K562 (cell line): Measurements from ENCODE around the gene TCF4. TPM values are rescaled to one million over a fixed set of nuclear protein-coding genes. Genes with fewer than 3 reads are reported as not detected.

Experiments used
- CEBPZ ChIP-seq: fragments of 150-350 bp; IDR thresholded peaks from 2 replicates; pipeline ENCODE4 v1.6.1; 2014; ENCODE audit warnings: low read depth, mild to moderate bottlenecking, low read length, borderline replicate concordance
- DDX20 ChIP-seq: fragments of 450-650 bp; IDR thresholded peaks from 2 replicates; pipeline ENCODE4 v1.6.1; 2016; ENCODE audit warnings: missing genetic modification characterization, low read depth, mild to moderate bottlenecking, missing compliant biosample characterization, moderate library complexity
- E2F4 ChIP-seq: sonication (generic); formaldehyde crosslinking; IDR thresholded peaks from 2 replicates; pipeline ENCODE4 v1.8.0; 2022; ENCODE audit warnings: mild to moderate bottlenecking, low read depth, missing genetic modification reagents
- HES1 ChIP-seq: fragments of 450-650 bp; IDR thresholded peaks from 2 replicates; pipeline ENCODE4 v1.6.1; 2016; ENCODE audit warnings: low read depth, mild to moderate bottlenecking, moderate library complexity
- JUN ChIP-seq, 2 experiments: sonication (generic) in 1 of 2; formaldehyde crosslinking in 1 of 2; IDR thresholded peaks; 2 replicates each; pipeline versions ENCODE4 v1.6.1 to v1.8.0; 2012 to 2022; ENCODE audit warnings: borderline replicate concordance in 2 of 2, mild to moderate bottlenecking in 2 of 2, improper control_type of control experiment in 1 of 2, low read depth in 1 of 2, low read length in 1 of 2, missing genetic modification reagents in 1 of 2
- KAT2B ChIP-seq: IDR thresholded peaks from one replicate; pipeline ENCODE4 v1.6.1; 2012; ENCODE audit warnings: low read depth, mild to moderate bottlenecking, control low read depth, inconsistent platforms, low read length, moderate library complexity
- MEF2D ChIP-seq: conservative IDR thresholded peaks from 2 replicates; pipeline ENCODE4 v1.6.1; 2016; ENCODE audit warnings: low read depth, missing genetic modification characterization, missing compliant biosample characterization
- MNT ChIP-seq, 2 experiments: fragments of 450-650 bp; conservative IDR thresholded peaks; 2 replicates each; pipeline ENCODE4 v1.6.1; 2017; ENCODE audit warnings: mild to moderate bottlenecking in 2 of 2, moderate library complexity in 2 of 2
- THAP12 ChIP-seq: fragments of 250-450 bp; sonication (Bioruptor Pico); IDR thresholded peaks from 2 replicates; pipeline ENCODE4 v1.9.0; 2021; ENCODE audit warnings: mild to moderate bottlenecking, inconsistent platforms
- THAP7 ChIP-seq: fragments of 250-450 bp; sonication (Bioruptor Pico); IDR thresholded peaks from 2 replicates; pipeline ENCODE4 v1.5.0; 2021
- USF2 ChIP-seq: sonication (generic); formaldehyde crosslinking; IDR thresholded peaks from 2 replicates; pipeline ENCODE4 v1.5.0; 2020; ENCODE audit warnings: missing genetic modification reagents
- VEZF1 ChIP-seq: fragments of 200-800 bp; sonication (Bioruptor generic); IDR thresholded peaks from 2 replicates; pipeline ENCODE4 v1.6.1; 2017; ENCODE audit warnings: missing genetic modification characterization, missing compliant biosample characterization
- polyA plus RNA-seq, 8 experiments: library from polyadenylated mRNA; depleted of rRNA in 4 of 8; stranded (reverse) in 5 of 8; unstranded in 3 of 8; fragments of >200 nt; fragmentation: Nextera tagmentation in 2 of 8; fragmentation: Illumina TruSeq in 1 of 8; extraction: Ambion mirVana in 2 of 8; extraction: Trizol in 1 of 8; gene quantifications; 2 replicates each; pipeline versions ENCODE4 v1.2.1 to v1.2.3, GENCODE V29; 2011 to 2014; ENCODE audit warnings: inconsistent platforms in 1 of 8, missing spikeins in 1 of 8
- total RNA-seq, 7 experiments: library from RNA; depleted of rRNA in 6 of 7; stranded (reverse); fragments of >200 nt in 6 of 7; fragmentation: Illumina TruSeq in 2 of 7; extraction: Trizol in 2 of 7; gene quantifications; 2 replicates each; pipeline versions ENCODE4 v1.2.1 to v1.2.3, GENCODE V29; 2011 to 2021; ENCODE audit warnings: low replicate concordance in 1 of 7

TCF4 gene
- total and polyA plus RNA-seq, 9 of the 15 experiments (the other 6 are each of a cell fraction or from before 2014, with no cell fraction given), result 4.8 to 24.7 (median 15.2) TPM

- TF ChIP-seq MNT (conservative IDR thresholded peaks at IDR 0.05), result peak; percentile 68 to 74; a peak in 2 of 4 replicates
- TF ChIP-seq KAT2B, result no peak
- no peak for TF ChIP-seq MEF2D (tag)
- no peak for TF ChIP-seq CEBPZ
- no peak for TF ChIP-seq E2F4 (CRISPR knock-in tag)
- peak; percentile 72 for TF ChIP-seq VEZF1 (CRISPR knock-in tag)
- peak; percentile 98 for TF ChIP-seq THAP12
- TF ChIP-seq HES1, result no peak
- TF ChIP-seq THAP7 (CRISPR knock-in tag), result no peak
- TF ChIP-seq USF2 (CRISPR knock-in tag), result no peak
- no peak for TF ChIP-seq JUN (IDR thresholded peaks at IDR 0.05; ENCODE audit: borderline replicate concordance, low read depth, low read length)
- no peak for TF ChIP-seq JUN (CRISPR knock-in tag; IDR thresholded peaks at IDR 0.05; ENCODE audit: borderline replicate concordance)
- TF ChIP-seq DDX20 (tag), result no peak
Measured at GRCh38 chr18:55589625-55590291, 1.8 kb upstream of the TCF4 start (continued).
